Measurements from ENCODE around the gene DNAI1. TPM values are rescaled to one million over a fixed set of nuclear protein-coding genes. Genes with fewer than 3 reads are reported as not detected.

The DNAI1 gene
- total RNA-seq, 6 experiments from 2014 or later = not detected

GRCh38 chr9:34557426-34558321 is 99.1 kb downstream of the DNAI1 start:
- H3K9me3 Mint-ChIP-seq = no peaks in the 10 kb centered on the region
- no peak overlapping the region for H3K27ac Mint-ChIP-seq
- H3K36me3 Mint-ChIP-seq (ENCODE audit: low read depth) = peaks cover under 1% of the 10 kb centered on the region; the same call in 1 of the 2 replicates
- H3K4me3 Mint-ChIP-seq = no peak overlapping the region
- peaks cover 42% of the 10 kb centered on the region for H3K27me3 Mint-ChIP-seq (ENCODE audit: insufficient read depth)
- H3K4me1 Mint-ChIP-seq (ENCODE audit: low read depth) = peaks cover 7% of the 10 kb centered on the region
- TF ChIP-seq CTCF (IDR thresholded peaks at IDR 0.05) = no peak
- DNase-seq = no peak

GRCh38 chr9:34558364-34558763 is 99.8 kb downstream of the DNAI1 start:
- peaks cover 7% of the 10 kb centered on the region for H3K4me1 Mint-ChIP-seq (ENCODE audit: low read depth)
- no peak for DNase-seq
- H3K4me3 Mint-ChIP-seq = no peak overlapping the region
- 0 out of 2 replicates have a peak, but pooled peaks cover 3% of the 10 kb centered on the region for H3K9me3 Mint-ChIP-seq
- H3K36me3 Mint-ChIP-seq (ENCODE audit: low read depth) = peaks cover 4% of the 10 kb centered on the region; the same call in 1 of the 2 replicates
- TF ChIP-seq CTCF (IDR thresholded peaks at IDR 0.05) = no peak
- peaks cover 43% of the 10 kb centered on the region for H3K27me3 Mint-ChIP-seq (ENCODE audit: insufficient read depth)
- no peak overlapping the region for H3K27ac Mint-ChIP-seq

GRCh38 chr9:34558919-34559623 is 100.5 kb downstream of the DNAI1 start:
- Mint-ChIP-seq H3K36me3 (ENCODE audit: low read depth) (peaks cover 4% of the 10 kb centered on the region; the same call in 1 of the 2 replicates), H3K27me3 (ENCODE audit: insufficient read depth) (peaks cover 45% of the 10 kb centered on the region), H3K27ac (no peak overlapping the region), H3K4me3 (no peak overlapping the region), H3K4me1 (ENCODE audit: low read depth) (peaks cover 7% of the 10 kb centered on the region), H3K9me3 (0 out of 2 replicates have a peak, but pooled peaks cover 3% of the 10 kb centered on the region)
- no peak for TF ChIP-seq CTCF (IDR thresholded peaks at IDR 0.05)
- DNase-seq = no peak

- H3K36me3 Mint-ChIP-seq (ENCODE audit: low read depth) = peaks cover 4% of the 10 kb centered on the region; the same call in 1 of the 2 replicates
- peaks cover 7% of the 10 kb centered on the region for H3K4me1 Mint-ChIP-seq (ENCODE audit: low read depth)
- peak overlapping the region; percentile 35 for H3K4me3 Mint-ChIP-seq
- H3K9me3 Mint-ChIP-seq = 0 out of 2 replicates have a peak, but pooled peaks cover 3% of the 10 kb centered on the region
- no peak overlapping the region; the same call in 1 of the 2 replicates for H3K27ac Mint-ChIP-seq
- peak; percentile 41 for DNase-seq
- peaks cover 40% of the 10 kb centered on the region for H3K27me3 Mint-ChIP-seq (ENCODE audit: insufficient read depth)
- no peak for TF ChIP-seq CTCF (IDR thresholded peaks at IDR 0.05)
These were observed 101.2 kb downstream of the DNAI1 start for GRCh38 chr9:34559624-34560455.

Measured in HFFc6 (cell line).